GM19099 (cell line): ENCODE data around the gene CHN1.

Source experiments
- POLR2A ChIP-seq: IDR thresholded peaks from 3 replicates; pipeline ENCODE4 v1.6.1; 2011; ENCODE audit warnings: low read depth; ENCODE audit not compliant: insufficient read length; ENCODE audit errors: extremely low read depth

Gene CHN1

GRCh38 chr2:174846218-174846617 is 159.0 kb downstream of the CHN1 start:
- no peak for TF ChIP-seq POLR2A

- TF ChIP-seq POLR2A = no peak
Observed at GRCh38 chr2:174844295-174844708, 160.9 kb downstream of the CHN1 start.

- TF ChIP-seq POLR2A = no peak
Observed at GRCh38 chr2:174842496-174842895, 162.7 kb downstream of the CHN1 start.

- no peak for TF ChIP-seq POLR2A
Observed at GRCh38 chr2:174841936-174842335, 163.2 kb downstream of the CHN1 start.

- no peak for TF ChIP-seq POLR2A
Observed at GRCh38 chr2:174841350-174841749, 163.8 kb downstream of the CHN1 start.

- no peak for TF ChIP-seq POLR2A
Observed at GRCh38 chr2:174840436-174840835, 164.7 kb downstream of the CHN1 start.

- TF ChIP-seq POLR2A = no peak
Observed at GRCh38 chr2:174839662-174840061, 165.5 kb downstream of the CHN1 start.

GRCh38 chr2:174836995-174837390 is 168.2 kb downstream of the CHN1 start:
- no peak for TF ChIP-seq POLR2A

- TF ChIP-seq POLR2A = no peak
Observed at GRCh38 chr2:174836377-174836994, 168.7 kb downstream of the CHN1 start.

- TF ChIP-seq POLR2A = no peak
Observed at GRCh38 chr2:174835797-174836255, 169.4 kb downstream of the CHN1 start.

- TF ChIP-seq POLR2A = no peak
Observed at GRCh38 chr2:174833737-174834136, 171.4 kb downstream of the CHN1 start.

- no peak for TF ChIP-seq POLR2A
Observed at GRCh38 chr2:174830561-174830960, 174.6 kb downstream of the CHN1 start.

GRCh38 chr2:174829550-174829949 is 175.6 kb downstream of the CHN1 start:
- TF ChIP-seq POLR2A = no peak

- TF ChIP-seq POLR2A = no peak
Observed at GRCh38 chr2:174827371-174828369, 177.5 kb downstream of the CHN1 start.

- TF ChIP-seq POLR2A = no peak
Observed at GRCh38 chr2:174826051-174826450, 179.1 kb downstream of the CHN1 start.

- TF ChIP-seq POLR2A = no peak
Observed at GRCh38 chr2:174824068-174824467, 181.1 kb downstream of the CHN1 start.
